GM18517 (cell line): ENCODE data around the gene RTL9.
"Not testable (repeated sequence)": the region's sequence is repeated elsewhere in the genome, so short reads cannot be mapped to it uniquely, and the experiment has no call there.

ENCODE experiments used
- ATAC-seq: cut with Tn5 transposase; IDR thresholded peaks from one replicate; pipeline ENCODE4 v1.9.1; 2021; ENCODE audit warnings: mild to moderate bottlenecking, moderate library complexity; ENCODE audit not compliant: unreplicated experiment

Gene RTL9

DNA sequence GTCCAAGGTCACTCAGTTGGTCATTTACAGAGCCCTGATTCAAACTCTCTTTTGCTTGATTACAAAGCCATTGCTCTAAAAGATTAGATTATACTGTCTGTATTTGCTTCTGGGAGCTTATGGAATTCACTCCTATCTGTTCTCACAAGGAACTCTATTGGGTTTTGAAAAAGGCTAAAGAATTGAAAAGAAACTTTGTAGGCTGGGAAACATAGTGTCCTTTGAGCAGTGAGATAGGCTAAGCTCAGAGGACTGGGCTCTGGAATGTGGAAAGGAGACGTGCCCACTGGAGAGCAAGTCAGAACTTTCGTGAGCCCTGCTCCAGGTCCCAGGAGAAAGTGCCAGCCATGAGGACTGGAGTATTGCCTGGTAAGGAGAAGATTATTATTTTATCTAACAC lies at the start of gene RTL9:
Gene RTL9 (plus strand): TSS at position 301 of the 400 bp plus-strand sequence. CDS start 91,770 bp downstream, outside the sequence.
- ATAC-seq: no peak

DNA sequence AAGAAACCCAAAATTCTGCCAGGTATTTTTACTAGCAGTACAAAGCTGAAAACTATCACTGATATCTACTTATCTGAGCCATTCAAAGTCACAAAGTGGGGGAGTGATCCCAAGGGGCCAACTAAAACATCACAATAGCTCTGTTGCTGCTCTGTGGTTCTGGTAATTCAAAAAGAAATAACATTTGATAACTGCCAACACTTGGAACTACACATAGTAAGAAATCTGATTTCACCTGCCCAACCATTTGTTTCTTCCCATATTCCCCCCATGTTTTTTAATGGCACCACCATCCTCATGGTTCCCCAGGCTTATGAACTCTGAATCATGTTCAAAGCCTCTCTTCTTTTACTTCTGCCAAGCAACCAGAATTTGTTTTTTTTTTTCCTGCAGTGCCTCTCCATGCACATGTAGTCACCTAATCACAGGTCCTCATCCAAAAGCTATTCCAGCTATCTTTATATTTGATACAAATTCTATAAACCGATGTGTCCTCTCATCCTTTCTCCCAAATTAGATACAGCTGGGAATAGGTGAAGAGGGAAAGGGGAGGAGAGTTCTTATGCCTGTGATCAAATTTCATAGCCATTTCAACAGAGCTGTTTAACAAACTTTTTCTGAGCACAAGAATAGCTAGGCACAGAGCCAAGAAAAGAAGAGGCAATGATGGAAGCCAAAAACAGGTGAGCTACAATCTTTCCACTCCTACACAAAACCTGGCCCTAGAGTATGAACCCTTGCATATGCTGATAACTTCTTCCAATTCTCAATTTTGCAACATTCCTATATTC lies 48.5 kb upstream of the RTL9 start:
- no peak for ATAC-seq

DNA sequence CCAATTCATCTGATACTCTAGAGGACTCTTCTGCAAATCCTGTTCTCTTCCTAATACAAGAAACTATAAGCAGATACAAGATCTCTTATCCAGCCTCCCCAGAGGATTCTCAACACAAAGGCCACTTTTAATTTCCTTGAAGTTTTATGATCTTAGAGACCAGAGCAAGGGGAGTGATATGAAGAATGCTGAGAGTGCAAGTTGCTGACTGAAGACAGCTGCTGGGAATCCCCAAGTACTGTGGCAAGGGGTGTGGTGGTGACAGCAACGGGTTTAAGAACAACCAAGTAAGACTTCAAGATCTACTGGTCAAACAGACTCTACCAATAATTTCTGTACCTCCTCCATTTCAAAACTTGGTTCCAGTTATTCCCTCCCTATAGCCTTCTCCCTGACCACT lies 47.8 kb upstream of the RTL9 start:
- peak; percentile 75 for ATAC-seq

DNA sequence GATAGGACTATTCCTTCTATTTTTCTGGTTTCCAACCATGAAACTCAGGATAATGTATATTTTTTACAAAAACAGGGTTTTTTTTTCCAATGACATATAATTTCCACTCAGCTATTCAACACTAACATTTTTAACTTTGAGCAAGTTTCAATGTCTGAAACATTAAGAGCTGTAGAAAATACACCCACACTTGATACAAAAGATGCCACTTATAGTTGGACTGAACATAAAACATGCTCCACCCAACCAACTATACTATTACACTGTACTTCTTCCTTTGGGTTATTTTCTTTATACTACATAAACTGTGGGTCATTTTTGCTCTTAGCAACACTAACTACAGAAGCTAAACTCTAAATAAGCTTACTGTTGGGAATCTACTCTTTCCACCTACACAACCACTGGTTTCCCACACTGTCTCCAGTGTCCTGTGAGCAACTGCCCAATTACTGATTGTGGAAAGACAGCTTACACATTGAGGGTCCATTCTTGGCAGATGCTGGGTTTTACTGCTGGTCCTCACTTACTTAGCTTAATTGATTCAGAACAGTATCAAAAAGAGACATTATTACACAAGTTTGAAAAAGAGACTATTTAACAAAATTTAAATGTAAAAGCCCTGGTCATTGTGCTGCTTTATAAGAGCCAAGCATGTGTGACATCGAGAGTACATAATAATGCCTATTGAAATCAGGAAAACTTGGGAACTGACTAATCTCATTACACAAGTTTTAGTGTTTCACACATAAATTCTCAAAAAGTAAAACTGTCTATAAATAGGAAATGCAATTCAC lies 47.0 kb upstream of the RTL9 start:
- ATAC-seq: no peak

DNA sequence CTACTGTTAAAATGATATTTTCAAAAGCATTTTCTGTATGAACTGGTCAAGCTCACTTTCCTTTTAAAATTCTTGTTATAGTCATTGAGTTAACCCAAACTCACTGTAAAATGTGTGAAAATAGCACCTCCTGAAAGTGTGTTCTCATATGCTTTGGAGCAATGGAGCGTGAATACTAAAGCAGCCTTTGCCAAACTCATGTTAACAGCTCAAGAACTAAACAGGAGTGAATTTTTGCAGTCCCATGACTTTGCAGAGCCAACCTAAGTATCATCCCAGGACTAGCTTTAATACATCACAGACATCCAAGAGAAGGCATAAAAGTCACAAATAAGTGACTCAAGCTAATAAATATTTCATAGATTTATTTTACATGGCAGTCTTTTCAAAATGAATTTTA lies 43.1 kb upstream of the RTL9 start:
- peak; percentile 24 for ATAC-seq

DNA sequence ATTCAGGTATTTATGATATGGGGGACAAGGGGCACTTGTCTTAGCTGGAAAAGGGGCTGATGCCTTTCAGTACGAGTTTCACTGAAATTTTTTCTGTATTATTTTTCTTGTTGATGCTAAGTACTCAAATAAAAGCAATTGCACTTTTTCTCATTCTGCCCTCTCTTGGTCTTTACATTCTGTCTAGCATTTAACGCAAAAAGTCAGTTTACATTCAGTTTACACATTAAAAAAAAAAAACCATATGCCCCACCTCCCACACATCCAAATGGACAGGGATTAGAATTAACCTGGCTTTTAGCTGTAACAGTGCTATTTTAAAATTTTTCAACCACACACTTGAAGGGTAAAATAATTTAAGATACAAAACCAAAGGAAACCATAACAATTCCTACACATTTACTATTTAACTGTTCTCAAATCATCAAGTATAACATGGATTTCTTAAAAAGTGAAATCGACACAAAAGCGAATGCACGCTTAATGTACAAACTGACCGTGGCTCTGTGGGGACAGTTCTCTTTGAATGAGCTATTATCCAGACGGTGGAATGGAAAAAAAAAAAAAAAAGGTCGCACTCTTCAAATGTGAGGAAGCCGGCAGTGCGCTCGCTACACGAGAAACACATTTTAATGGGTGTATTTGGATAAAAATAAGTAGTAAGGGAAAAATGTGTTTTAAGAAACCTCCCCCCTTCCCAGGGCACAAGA lies 42.1 kb upstream of the RTL9 start:
- ATAC-seq: no peak

DNA sequence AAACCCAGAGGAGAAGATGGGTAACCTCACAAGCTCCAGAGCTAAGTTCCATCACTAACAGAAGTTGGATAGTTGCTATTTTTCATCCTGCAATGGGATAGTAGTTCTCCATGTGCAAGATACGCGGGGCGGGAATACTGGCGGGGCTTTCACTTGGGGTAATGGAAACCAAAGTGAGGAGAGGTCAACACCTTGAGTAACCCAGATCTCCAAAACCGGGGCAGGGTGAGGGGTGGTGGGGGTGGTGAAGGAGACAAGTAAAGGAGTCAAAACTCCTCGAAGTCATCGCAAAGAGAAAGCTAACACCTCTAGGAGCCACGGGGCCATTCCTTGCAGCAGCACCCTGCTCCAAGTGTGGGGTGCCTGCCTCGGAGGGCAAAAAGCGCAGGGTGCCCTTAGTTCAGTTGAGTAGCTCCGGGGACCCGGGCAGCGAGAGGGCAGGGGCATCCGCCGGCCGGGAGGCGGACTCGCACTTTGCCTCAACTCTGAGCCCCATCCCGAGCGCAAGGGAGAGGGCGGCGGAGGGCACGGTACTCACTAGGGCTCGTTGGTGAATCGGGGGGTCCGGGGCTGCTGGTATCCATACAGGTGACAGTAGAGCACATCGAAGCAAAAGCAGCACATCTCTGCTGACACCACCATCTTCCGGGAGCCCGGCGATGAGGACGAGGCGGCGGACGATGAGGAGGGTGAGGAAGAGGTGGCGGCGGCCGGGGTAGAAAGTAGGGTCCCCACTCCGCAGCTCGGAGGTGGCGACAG lies 41.4 kb upstream of the RTL9 start:
- peak; percentile 4 for ATAC-seq

DNA sequence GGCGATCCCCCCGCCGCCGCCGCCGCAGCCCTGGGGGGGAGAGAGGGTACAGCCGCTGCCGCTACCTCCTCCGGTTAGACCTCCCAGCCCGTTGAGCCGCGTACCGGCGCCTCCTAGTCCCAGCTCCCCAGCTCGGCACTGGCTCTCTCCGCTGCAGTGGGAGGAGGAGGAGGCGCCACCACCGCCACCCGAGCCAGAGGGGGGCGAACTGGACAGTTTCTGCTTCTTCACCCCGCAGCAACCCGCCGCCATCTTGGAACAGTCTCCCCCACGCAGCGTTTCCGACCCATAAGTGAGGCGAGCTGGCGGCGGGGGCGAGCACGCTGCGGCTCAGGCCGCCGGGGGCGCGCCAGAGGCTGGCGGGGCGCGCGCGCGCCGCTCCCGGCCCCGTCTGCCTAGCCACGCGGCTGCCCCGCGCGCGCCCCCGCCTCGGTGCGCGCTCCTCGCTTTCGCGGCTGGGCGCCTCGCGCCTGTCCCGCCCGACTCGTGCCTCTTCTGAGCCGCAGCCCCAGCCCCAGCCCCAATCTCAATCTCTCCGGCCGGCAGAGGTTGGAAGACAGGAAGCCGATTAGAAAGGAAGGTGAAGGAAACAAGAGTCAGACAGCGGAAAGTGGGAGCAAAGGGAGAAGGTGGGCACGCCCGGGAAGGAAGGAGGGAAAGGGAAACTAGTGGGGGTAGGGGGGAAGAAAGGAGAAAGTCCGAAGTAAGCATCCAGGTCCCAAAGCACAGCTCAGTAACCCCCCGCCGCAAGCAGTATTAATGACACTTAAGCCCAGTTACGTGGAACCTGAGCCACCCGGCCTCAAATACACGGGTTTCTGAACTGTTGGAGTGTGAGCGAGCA lies 40.6 kb upstream of the RTL9 start, which contains the start of gene AMMECR1:
Gene AMMECR1 (minus strand): TSS at position 266 of the 844 bp plus-strand sequence. CDS start 14 bp downstream, at position 252.
- peak; percentile 62 for ATAC-seq

DNA sequence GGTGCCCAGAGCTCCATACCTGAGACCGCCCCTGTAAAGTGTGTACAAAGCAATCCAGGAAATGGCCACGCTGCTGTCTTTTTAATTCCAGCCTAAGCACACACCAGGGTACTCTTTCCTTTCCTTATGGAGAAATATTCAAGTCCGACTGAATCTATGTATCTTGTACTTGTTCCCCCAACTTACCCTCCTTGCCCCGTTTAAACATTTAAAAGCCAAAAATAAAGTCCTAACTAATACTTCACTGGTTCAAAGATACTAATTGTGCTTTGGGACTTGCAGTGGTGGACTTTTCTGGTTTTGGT lies 40.0 kb upstream of the RTL9 start:
- ATAC-seq: no peak

DNA sequence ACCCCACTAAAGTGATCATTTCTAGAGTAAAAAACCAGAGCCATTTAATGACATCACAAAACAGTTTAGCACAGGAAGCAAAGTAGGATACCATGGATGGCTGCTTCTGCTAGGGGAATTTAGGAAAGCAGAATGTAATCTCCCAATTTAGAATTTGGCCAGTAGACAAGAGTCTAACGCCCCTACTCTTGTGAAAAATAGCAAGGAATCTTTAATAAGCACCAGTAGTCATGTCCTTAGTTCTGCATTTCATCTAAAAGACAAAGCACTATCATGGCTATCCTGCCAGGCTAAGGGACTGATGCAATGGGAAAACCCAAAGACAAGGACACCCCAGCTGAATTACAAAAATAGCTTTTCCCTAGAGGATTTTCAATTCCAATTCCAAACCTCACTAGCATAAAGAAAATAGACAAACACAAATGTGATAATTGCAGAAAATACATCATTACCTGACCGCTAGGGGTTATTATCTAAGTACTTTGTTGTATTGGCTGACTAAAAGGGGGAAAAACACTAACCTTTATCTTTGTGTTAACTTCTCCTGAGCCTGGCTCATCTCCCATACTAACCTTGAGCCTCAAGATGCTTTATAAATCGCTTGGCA lies 38.2 kb upstream of the RTL9 start:
- ATAC-seq: no peak

DNA sequence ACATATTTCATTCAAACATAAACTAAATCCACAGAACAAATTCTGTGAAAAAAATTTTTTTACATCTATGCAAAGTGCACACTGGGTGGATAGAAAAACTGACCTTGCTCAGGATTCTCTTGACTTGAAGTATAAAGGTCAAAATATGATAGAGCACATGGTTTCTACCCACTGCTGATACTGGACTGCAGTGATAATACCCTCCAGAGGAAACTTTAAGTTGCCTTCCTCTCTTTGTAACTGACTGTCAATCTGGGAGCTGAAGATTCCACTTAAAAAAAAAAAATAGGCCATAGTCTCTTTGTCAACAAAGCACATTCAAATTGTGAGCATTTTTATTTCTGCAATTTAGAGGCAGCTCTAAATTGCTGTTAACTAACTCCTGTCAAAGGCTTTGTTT lies 37.6 kb upstream of the RTL9 start:
- ATAC-seq: no peak

DNA sequence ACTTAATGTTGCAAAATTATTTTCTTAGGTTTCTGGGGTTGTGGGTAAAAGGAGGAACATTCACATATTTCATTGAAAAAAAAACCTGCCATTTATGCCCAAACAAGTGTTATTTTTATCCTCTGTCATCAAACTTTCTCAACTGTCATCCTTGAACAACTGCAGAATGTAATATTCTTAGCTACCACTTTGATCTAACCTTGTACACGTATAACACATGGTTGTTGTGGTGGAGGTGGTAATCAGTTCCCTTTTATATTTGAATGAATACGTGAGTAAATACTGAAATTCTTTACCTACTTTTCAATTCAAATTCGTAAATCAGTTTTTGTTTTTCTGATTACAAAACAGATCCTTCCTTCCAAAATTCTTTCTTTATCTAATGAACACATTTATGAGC lies 37.0 kb upstream of the RTL9 start:
- ATAC-seq: no peak

DNA sequence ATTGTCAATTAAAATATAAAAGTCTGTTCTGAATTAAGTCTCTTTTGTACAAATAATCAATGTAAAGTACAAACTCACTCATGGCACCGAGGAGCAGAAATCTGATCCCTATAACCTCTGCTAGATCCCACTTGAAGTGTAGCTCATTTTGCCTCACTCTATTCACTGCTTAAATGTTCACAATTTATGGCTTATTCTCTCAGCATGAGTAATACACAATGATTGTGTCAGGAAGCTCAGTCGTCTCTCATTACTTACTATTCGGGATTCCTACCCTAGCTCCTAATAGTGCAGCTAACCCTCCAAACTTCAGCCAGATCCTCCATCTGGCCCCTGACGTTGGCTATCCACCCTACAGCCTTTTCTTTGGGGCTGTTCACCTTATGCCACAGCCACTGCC lies 36.0 kb upstream of the RTL9 start:
- no peak for ATAC-seq

DNA sequence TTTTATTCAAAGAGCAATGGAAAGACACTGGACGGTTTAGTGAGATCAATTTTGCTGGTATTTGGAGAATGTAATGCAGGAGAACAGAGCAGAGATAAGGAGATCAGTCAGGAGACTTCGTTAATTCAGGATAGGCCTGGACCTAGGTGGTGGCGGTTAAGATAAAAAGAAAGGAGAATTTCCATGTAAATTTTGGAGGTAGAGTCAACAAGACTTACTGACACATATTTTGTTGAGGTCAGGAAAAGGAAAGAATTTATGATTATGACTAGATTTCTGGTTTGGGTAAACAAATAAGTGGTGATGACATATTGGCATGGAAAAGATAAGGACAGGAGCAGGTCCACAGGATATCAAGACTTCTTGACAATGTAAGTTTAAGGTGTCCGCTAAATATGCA lies 31.9 kb upstream of the RTL9 start:
- no peak for ATAC-seq

DNA sequence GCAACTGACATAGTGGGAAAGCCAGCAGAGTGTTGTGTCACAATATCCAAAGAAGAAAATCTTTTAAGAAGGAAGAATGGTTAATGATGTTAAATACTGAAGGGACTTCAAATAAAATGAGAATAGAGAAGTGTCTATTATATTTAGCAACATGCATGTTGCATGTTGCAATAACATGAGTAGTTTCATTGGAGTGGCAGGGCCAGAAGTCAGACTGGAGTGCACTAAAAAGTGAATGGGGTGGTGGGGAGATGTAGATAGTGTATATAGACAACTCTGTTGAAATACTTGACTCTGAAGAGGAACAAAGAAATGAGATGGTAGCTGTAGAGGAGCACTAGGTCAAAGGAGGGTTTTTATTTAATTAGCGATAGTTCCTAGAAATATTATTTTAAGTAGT lies 31.3 kb upstream of the RTL9 start:
- no peak for ATAC-seq

DNA sequence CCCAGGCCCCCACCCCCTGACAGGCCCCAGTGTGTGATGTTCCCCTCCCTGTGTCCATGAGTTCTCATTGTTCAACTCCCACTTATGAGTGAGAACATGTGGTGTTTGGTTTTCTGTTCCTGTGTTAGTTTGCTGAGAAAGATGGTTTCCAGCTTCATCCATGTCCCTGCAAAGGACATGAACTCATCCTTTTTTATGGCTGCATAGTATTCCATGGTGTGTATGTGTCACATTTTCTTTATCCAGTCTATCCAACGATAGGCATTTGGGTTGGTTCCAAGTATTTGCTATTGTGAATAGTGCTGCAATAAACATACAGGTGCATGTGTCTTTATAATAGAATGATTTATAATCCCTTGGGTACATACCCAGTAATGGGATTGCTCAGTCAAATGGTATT lies 30.0 kb upstream of the RTL9 start:
- ATAC-seq: not testable (repeated sequence)

DNA sequence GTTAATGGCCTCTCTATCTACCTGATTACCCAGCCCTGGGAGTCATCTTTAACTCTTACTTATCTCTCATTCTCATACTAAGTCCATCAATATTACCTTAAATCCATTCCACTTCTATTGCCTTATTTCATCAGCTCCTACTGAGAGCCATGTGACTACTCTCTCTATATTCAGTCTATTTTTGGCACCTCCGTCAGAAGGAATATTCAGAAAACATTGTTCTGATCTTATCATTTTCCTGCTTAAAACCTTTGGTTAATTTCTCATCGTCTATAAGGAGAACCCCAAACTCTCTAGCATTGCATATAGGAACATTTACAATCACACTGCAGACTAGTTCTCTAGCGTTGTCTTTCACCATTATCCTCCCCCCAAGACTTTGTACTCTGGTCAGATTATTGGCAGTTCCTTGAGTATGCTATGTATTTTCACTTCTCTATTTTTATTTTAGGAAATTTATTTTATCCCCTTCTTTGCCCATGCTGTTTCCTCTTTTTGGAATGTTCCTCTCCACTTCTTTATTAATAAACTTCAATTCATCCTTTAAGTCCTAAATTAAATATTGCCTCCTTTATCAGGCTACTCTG lies 27.1 kb upstream of the RTL9 start:
- ATAC-seq: no peak

DNA sequence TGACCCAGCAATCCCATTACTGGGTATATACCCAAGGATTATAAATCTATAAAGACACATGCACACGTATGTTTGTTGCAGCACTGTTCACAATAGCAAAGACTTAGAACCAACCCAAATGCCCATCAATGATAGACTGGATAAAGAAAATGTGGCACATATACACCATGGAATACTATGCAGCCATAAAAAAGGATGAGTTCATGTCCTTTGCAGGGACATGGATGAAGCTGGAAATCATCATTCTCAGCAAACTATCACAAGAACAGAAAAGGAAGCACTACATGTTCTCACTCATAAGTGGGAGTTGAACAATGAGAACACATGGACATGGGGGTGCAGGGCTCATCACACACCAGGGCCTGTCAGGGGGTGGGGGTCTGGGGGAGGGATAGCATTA lies 25.2 kb upstream of the RTL9 start:
- not testable (repeated sequence) for ATAC-seq

DNA sequence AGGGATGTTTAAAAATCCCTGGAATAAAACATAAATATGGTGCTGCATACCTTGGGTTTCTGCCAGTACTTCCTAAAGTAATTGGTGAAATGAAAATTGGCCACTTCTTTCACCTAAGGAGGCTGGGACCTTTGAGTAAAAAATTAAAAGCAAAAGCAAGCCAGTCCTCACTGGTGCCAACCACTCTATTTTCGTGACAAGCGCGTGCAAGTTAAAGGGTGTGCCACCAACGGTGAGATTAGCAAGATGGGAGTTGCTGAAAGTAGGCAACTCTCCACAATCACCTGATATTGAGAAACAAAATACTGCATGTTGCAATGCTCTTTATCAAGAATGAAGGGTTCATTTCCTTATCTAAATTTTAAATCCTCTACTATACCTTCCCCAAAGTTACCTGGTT lies 19.7 kb upstream of the RTL9 start:
- ATAC-seq: no peak
